Heart left ventricle (tissue), 16 donors: ENCODE results near the gene FSTL4. TPM values are rescaled to one million over a fixed set of nuclear protein-coding genes. Genes with fewer than 3 reads are reported as not detected.

ENCODE experiments used
- ATAC-seq, 4 donors: fragments of 200-7000 bp; cut with Tn5 transposase; one replicate each; pipeline ENCODE4 v1.9.1; 2020 to 2022; ENCODE audit warnings: moderate library complexity in 4 of 4, mild to moderate bottlenecking in 3 of 4, moderate number of reproducible peaks in 1 of 4
- DNase-seq, 5 donors: peaks; one replicate each; pipeline ENCODE4 v3.0.0-alpha.2; 2020
- H3K27ac ChIP-seq, 12 donors: fragments of 200-600 bp; sonication (generic) in 4 of 12; one replicate each; pipeline versions ENCODE4 v1.5.0 to v1.8.0; 2016 to 2022; ENCODE audit warnings: mild to moderate bottlenecking in 2 of 12
- H3K27me3 ChIP-seq, 9 donors: fragments of 200-600 bp; sonication (generic) in 2 of 9; one replicate each; pipeline versions ENCODE4 v1.5.1 to v1.8.0; 2016 to 2022; ENCODE audit warnings: mild to moderate bottlenecking in 3 of 9
- H3K36me3 ChIP-seq, 9 donors: fragments of 200-600 bp; sonication (generic) in 2 of 9; one replicate each; pipeline versions ENCODE4 v1.5.0 to v1.8.0; 2018 to 2022; ENCODE audit warnings: mild to moderate bottlenecking in 2 of 9
- H3K4me1 ChIP-seq, 12 donors: fragments of 200-600 bp; sonication (generic) in 4 of 12; one replicate each; pipeline versions ENCODE4 v1.5.0 to v1.8.0; 2016 to 2022; ENCODE audit warnings: mild to moderate bottlenecking in 3 of 12
- H3K4me3 ChIP-seq, 12 donors: fragments of 200-600 bp; sonication (generic) in 4 of 12; one replicate each; pipeline versions ENCODE4 v1.5.0 to v1.8.0; 2017 to 2022; ENCODE audit warnings: mild to moderate bottlenecking in 9 of 12, moderate library complexity in 4 of 12
- H3K9me3 ChIP-seq, 12 donors: fragments of 200-600 bp; sonication (generic) in 4 of 12; one replicate each; pipeline versions ENCODE4 v1.5.0 to v1.8.0; 2016 to 2022; ENCODE audit warnings: mild to moderate bottlenecking in 1 of 12
- CTCF ChIP-seq, 12 donors: fragments of 200-600 bp; sonication (generic) in 4 of 12; IDR thresholded peaks; one replicate each; pipeline versions ENCODE4 v1.5.0 to v1.8.0; 2018 to 2022; ENCODE audit warnings: antibody characterized with exemption in 12 of 12, mild to moderate bottlenecking in 5 of 12
- POLR2A ChIP-seq, 2 donors: fragments of 450-650 bp; IDR thresholded peaks; one replicate each; pipeline ENCODE4 v1.6.1; 2017; ENCODE audit warnings: antibody characterized with exemption in 2 of 2, mild to moderate bottlenecking in 2 of 2, moderate library complexity in 2 of 2
- WGBS, 4 donors: extraction: QIAGEN DNeasy Blood & Tissue Kit in 2 of 4; methylation state at CpG; one replicate each; pipeline versions ENCODE4 v1.1.5 to v1.1.7; 2013 to 2018; 5-methylcytosine and 5-hydroxymethylcytosine counted together
- intact Hi-C, 10 donors: fragments of 100-400 bp; cut with DNase I; formaldehyde crosslinking; loops; one replicate each; pipeline versions ENCODE4 v1.11.1 to v1.14.2; 2022
- polyA plus RNA-seq, 2 donors: library from polyadenylated mRNA; stranded (reverse); fragments of 200-250 nt; gene quantifications; one replicate each; pipeline ENCODE4 v1.2.3, GENCODE V29; 2013
- total RNA-seq, 9 donors: library from RNA; depleted of rRNA in 2 of 9; stranded (reverse); fragments of >200 nt in 2 of 9; fragmentation: NEBNext Ultra II Directional in 3 of 9; extraction: Animal tissue kit (Norgen Biotek cat#: 25700) in 3 of 9; gene quantifications; one replicate each; pipeline versions ENCODE4 v1.1.0 to v1.2.4, GENCODE V29; 2016 to 2023
- donor health status: ischemic (EF 13 %, LVEDD 7.1; RV severe dilation, severe dysfunction).
- donor health status: healthy with polysubstance abuse.
- donor health status: DM: no; HTN: yes; CAD: no.
- donor health status: DM: no; HTN: no; CAD: no.
- donor health status: ischemic (EF 25% LVEDD 6.9; RV normal size, moderate dysfunction).
- donor health status: ischemic (EF 25% LVEDD 5.7; RV mildly dilated, moderate dysfunction).
- donor health status: healthy.
- donor health status: DM: yes; HTN: yes; CAD: no.
- donor health status: ischemic (EF 35%, LVEDD 5.7; RV mildly dilated, moderate dysfunction).
- donor health status: nonischemic (EF 11% LVEDD 7.7; RV severe dilation, severe dysfunction).
- donor health status: DM: yes; HTN: yes; CAD: no.
- donor health status: PGD.
- donor health status: ischemic (EF 29% LVEDD 5.4; RV normal size, mild dysfunction).
- donor health status: nonischemic (EF 23%, LVEDD 6.1; RV moderate dilation, normal function).

Gene FSTL4
- total and polyA plus RNA-seq, 11 donors, result 0.01 to 0.39 (median 0.17) TPM; not detected in 6

- Histone ChIP-seq H3K27me3 (peaks cover 0 to 20% (median 2%) of the 10 kb centered on the region in 9 donors), H3K4me3 (no peak overlapping the region), H3K36me3 (no peaks in the 10 kb centered on the region), H3K9me3 (no peaks in the 10 kb centered on the region), H3K27ac (no peak overlapping the region), H3K4me1 (peaks cover 0 to 8% (median 0%) of the 10 kb centered on the region in 12 donors)
- ATAC-seq (no peak), DNase-seq (no peak)
- WGBS, 4 donors, result 40 to 57% (median 51%) methylated on average over 6 of the region's 6 CpGs
- intact Hi-C loops, result no loop called here
- TF ChIP-seq POLR2A (IDR thresholded peaks at IDR 0.05) (no peak), CTCF (IDR thresholded peaks at IDR 0.05) (no peak)
Measured at GRCh38 chr5:133603711-133604110, 8.6 kb downstream of the FSTL4 start.

GRCh38 chr5:133602835-133603380, 9.4 kb downstream of the FSTL4 start:
- no peaks in the 10 kb centered on the region for H3K9me3 ChIP-seq
- 33 to 49% (median 40%) methylated on average over 2 of the region's 2 CpGs for WGBS, 4 donors
- H3K27me3 ChIP-seq, result peaks cover 0 to 12% (median 0%) of the 10 kb centered on the region in 9 donors
- TF ChIP-seq POLR2A (IDR thresholded peaks at IDR 0.05) (no peak), CTCF (IDR thresholded peaks at IDR 0.05) (no peak)
- no peak for DNase-seq
- intact Hi-C loops, result no loop called here
- ATAC-seq, result no peak
- H3K36me3 ChIP-seq, result no peaks in the 10 kb centered on the region
- no peak overlapping the region for H3K4me3 ChIP-seq
- H3K27ac ChIP-seq, result no peak overlapping the region
- H3K4me1 ChIP-seq, result peaks cover 0 to 8% (median 0%) of the 10 kb centered on the region in 12 donors

- intact Hi-C loops, result no loop called here
- WGBS, 4 donors, result 76 to 91% (median 83%) methylated on average over 4 to 6 of the region's 6 CpGs
Measured at GRCh38 chr5:133599600-133599999, 12.7 kb downstream of the FSTL4 start.

GRCh38 chr5:133599044-133599443, 13.3 kb downstream of the FSTL4 start:
- no peak overlapping the region for H3K27ac ChIP-seq
- no peaks in the 10 kb centered on the region for H3K27me3 ChIP-seq
- no peaks in the 10 kb centered on the region for H3K36me3 ChIP-seq
- intact Hi-C loops, result no loop called here
- ATAC-seq (no peak), DNase-seq (no peak)
- no peak overlapping the region for H3K4me3 ChIP-seq
- no peaks in the 10 kb centered on the region for H3K9me3 ChIP-seq
- TF ChIP-seq POLR2A (IDR thresholded peaks at IDR 0.05) (no peak), CTCF (IDR thresholded peaks at IDR 0.05) (no peak)
- 82 to 93% (median 91%) methylated on average over 8 of the region's 8 CpGs for WGBS, 4 donors
- H3K4me1 ChIP-seq, result peaks cover 0 to 5% (median 0%) of the 10 kb centered on the region in 12 donors

More at GRCh38 chr5:133599600-133599999, 12.7 kb downstream of the FSTL4 start:
- H3K27ac ChIP-seq, result no peak overlapping the region
- ATAC-seq (no peak), DNase-seq (no peak)
- no peaks in the 10 kb centered on the region for H3K27me3 ChIP-seq
- no peak overlapping the region for H3K4me3 ChIP-seq
- H3K36me3 ChIP-seq, result no peaks in the 10 kb centered on the region
- H3K9me3 ChIP-seq, result no peaks in the 10 kb centered on the region
- TF ChIP-seq CTCF (IDR thresholded peaks at IDR 0.05) (no peak), POLR2A (IDR thresholded peaks at IDR 0.05) (no peak)
- peaks cover 0 to 5% (median 0%) of the 10 kb centered on the region in 12 donors for H3K4me1 ChIP-seq
